Keratinocyte (primary cell): ENCODE data around the gene CX3CR1. TPM values are rescaled to one million over a fixed set of nuclear protein-coding genes. Genes with fewer than 3 reads are reported as not detected.

ENCODE experiments used
- DNase-seq: peaks from one replicate; pipeline ENCODE4 v3.0.0-alpha.2; 2011; ENCODE audit warnings: low read depth, missing footprints, low spot score
- FAIRE-seq: peaks from 2 replicates; lab custom pipeline; 2011; peaks lifted over from hg19 to GRCh38; lab: Jason Lieb, UNC
- H2AFZ ChIP-seq: 2 replicates; pipeline ENCODE4 v1.6.0; 2012; ENCODE audit warnings: low read length, control low read depth, inconsistent platforms; ENCODE audit not compliant: control insufficient read depth
- H3K27ac ChIP-seq: 2 replicates; pipeline ENCODE4 v1.5.1; 2011; ENCODE audit warnings: low read length; ENCODE audit not compliant: control insufficient read depth, insufficient read depth
- H3K27me3 ChIP-seq: 3 replicates; pipeline ENCODE4 v1.6.0; 2011; ENCODE audit warnings: low read length; ENCODE audit not compliant: control insufficient read depth, insufficient read depth; ENCODE audit errors: extremely low read depth
- H3K36me3 ChIP-seq, 2 experiments: 2 replicates in 1 of 2; 3 replicates in 1 of 2; pipeline ENCODE4 v1.5.1; 2011; ENCODE audit warnings: low read length in 2 of 2, mild to moderate bottlenecking in 1 of 2; ENCODE audit not compliant: control insufficient read depth in 2 of 2, insufficient read depth in 2 of 2; ENCODE audit errors: extremely low read depth in 1 of 2
- H3K4me1 ChIP-seq: 3 replicates; pipeline ENCODE4 v1.5.1; 2011; ENCODE audit warnings: low read length; ENCODE audit not compliant: control insufficient read depth, insufficient read depth; ENCODE audit errors: extremely low read depth
- H3K4me2 ChIP-seq: 3 replicates; pipeline ENCODE4 v1.6.0; 2011; ENCODE audit warnings: low read depth, low read length; ENCODE audit not compliant: control insufficient read depth, insufficient read depth; ENCODE audit errors: extremely low read depth
- H3K4me3 ChIP-seq, 3 experiments: fragments of 200-600 bp in 1 of 3; sonication (generic) in 1 of 3; 2 replicates in 2 of 3; 3 replicates in 1 of 3; pipeline ENCODE4 v1.5.1; 2011 to 2016; ENCODE audit warnings: low read length in 3 of 3, mild to moderate bottlenecking in 3 of 3, control low read depth in 2 of 3, inconsistent platforms in 1 of 3, low read depth in 1 of 3, mixed read lengths in 1 of 3, mixed run types in 1 of 3, moderate library complexity in 1 of 3; ENCODE audit not compliant: control insufficient read depth in 2 of 3, insufficient read depth in 2 of 3; ENCODE audit errors: extremely low read depth in 1 of 3
- H3K79me2 ChIP-seq: 2 replicates; pipeline ENCODE4 v1.6.0; 2012; ENCODE audit warnings: low read length; ENCODE audit not compliant: control insufficient read depth, insufficient read depth
- H3K9ac ChIP-seq: 3 replicates; pipeline ENCODE4 v1.6.0; 2011; ENCODE audit warnings: low read length; ENCODE audit not compliant: control insufficient read depth, insufficient read depth; ENCODE audit errors: extremely low read depth
- H3K9me1 ChIP-seq: 3 replicates; pipeline ENCODE4 v1.6.0; 2011; ENCODE audit warnings: low read length; ENCODE audit not compliant: control insufficient read depth, insufficient read depth; ENCODE audit errors: extremely low read depth
- H3K9me3 ChIP-seq: 2 replicates; pipeline ENCODE4 v1.5.1; 2012; ENCODE audit warnings: low read depth, low read length; ENCODE audit not compliant: control insufficient read depth
- H4K20me1 ChIP-seq: 3 replicates; pipeline ENCODE4 v1.6.0; 2011; ENCODE audit warnings: low read length; ENCODE audit not compliant: control insufficient read depth, insufficient read depth; ENCODE audit errors: extremely low read depth
- CTCF ChIP-seq, 3 experiments: IDR thresholded peaks in 1 of 3; conservative IDR thresholded peaks in 1 of 3; optimal IDR thresholded peaks in 1 of 3; 2 replicates in 2 of 3; 3 replicates in 1 of 3; pipeline versions ENCODE3 to v1.5.1; 2011; ENCODE audit warnings: low read length in 3 of 3, mild to moderate bottlenecking in 3 of 3, moderate library complexity in 2 of 3, control low read depth in 1 of 3, inconsistent platforms in 1 of 3; ENCODE audit not compliant: insufficient read depth in 2 of 3; ENCODE audit errors: extremely low read depth in 1 of 3
- EZH2 ChIP-seq: IDR thresholded peaks from one replicate; pipeline ENCODE4 v1.6.1; 2012; ENCODE audit warnings: inconsistent platforms, mild to moderate bottlenecking, low read length, moderate library complexity
- dilution Hi-C: fragments of 300-500 bp; cut with MboI; formaldehyde crosslinking; loops from one replicate; pipeline ENCODE4 v1.7.0; 2020; ENCODE audit warnings: low sequenced_read_pairs; ENCODE audit not compliant: extremely low pct_ligation_motif_present
- polyA plus RNA-seq, 5 experiments: library from polyadenylated mRNA; depleted of rRNA in 3 of 5; stranded (reverse) in 3 of 5; stranded (forward) in 1 of 5; unstranded in 1 of 5; fragments of >200 nt; gene quantifications; 1 replicate in 1 of 5; 2 replicates in 3 of 5; 3 replicates in 1 of 5; pipeline versions ENCODE4 v1.2.1 to v1.2.3, GENCODE V29; 2011 to 2012; ENCODE audit warnings: missing spikeins in 2 of 5, low read depth in 1 of 5, low replicate concordance in 1 of 5

The CX3CR1 gene
- polyA plus RNA-seq, 1 donor (not counting 4 experiments of a cell fraction or from before 2014, with no cell fraction given), result 0.05 TPM

DNA sequence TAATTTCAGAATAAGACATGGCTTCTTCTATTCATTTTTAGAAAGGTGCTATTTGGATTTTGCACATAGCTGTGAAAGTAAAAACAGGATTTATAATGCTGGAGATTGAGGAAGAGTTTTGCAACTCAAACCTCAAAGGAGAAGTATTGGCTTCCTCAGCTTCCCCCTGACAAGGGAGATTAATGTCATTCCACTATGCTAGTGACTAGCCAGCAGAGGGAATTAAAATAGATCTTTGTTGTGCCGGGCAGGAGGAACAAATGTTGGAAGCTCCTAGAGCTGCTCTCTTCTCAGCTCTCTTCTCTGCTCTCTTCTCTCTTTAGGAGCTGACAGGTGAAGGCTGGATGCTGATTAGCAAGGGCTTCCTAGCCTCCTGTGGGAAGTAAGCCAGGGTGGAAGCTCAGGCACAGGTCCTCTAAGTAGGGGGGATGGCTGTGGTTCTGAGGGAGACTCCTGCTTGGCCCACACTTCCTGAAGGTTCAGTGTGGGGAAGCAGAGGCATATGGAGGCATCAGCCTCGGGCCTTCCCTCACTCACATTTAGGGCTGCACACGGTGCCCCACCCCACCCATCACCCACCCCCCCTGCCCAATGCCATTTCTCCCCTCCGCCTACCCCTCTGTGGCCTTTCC, 29.6 kb downstream of the CX3CR1 start:
- H3K4me1 ChIP-seq, result peaks cover 4% of the 10 kb centered on the region
- H3K27ac ChIP-seq, result no peak overlapping the region
- dilution Hi-C loops, result no loop called here
- H3K9ac ChIP-seq, result no peak overlapping the region
- DNase-seq (no peak), FAIRE-seq (no peak)
- H2AFZ ChIP-seq, result no peak overlapping the region
- no peaks in the 10 kb centered on the region for H3K36me3 ChIP-seq
- no peaks in the 10 kb centered on the region for H3K9me3 ChIP-seq
- H4K20me1 ChIP-seq, result peaks cover 3% of the 10 kb centered on the region
- H3K4me3 ChIP-seq, result no peak overlapping the region
- TF ChIP-seq EZH2 (no peak), CTCF (optimal IDR thresholded peaks at IDR 0.05 in 1 of 3, IDR thresholded peaks at IDR 0.05 in 1 of 3, conservative IDR thresholded peaks at IDR 0.05 in 1 of 3; ENCODE audit: extremely low read depth in 1 of 3, insufficient read depth in 2 of 3, low read length in 3 of 3) (no peak)
- H3K79me2 ChIP-seq, result no peaks in the 10 kb centered on the region
- H3K27me3 ChIP-seq, result peaks cover 37% of the 10 kb centered on the region
- H3K9me1 ChIP-seq, result no peaks in the 10 kb centered on the region
- no peak overlapping the region for H3K4me2 ChIP-seq

GRCh38 chr3:39249453-39250115, 30.3 kb downstream of the CX3CR1 start:
- H3K4me3 ChIP-seq, result no peak overlapping the region
- no peak overlapping the region for H3K27ac ChIP-seq
- peak; percentile 73 for FAIRE-seq
- TF ChIP-seq CTCF (optimal IDR thresholded peaks at IDR 0.05 in 1 of 3, IDR thresholded peaks at IDR 0.05 in 1 of 3, conservative IDR thresholded peaks at IDR 0.05 in 1 of 3; ENCODE audit: extremely low read depth in 1 of 3, insufficient read depth in 2 of 3, low read length in 3 of 3) (no peak), EZH2 (no peak)
- dilution Hi-C loops, result no loop called here
- no peaks in the 10 kb centered on the region for H4K20me1 ChIP-seq
- H3K9ac ChIP-seq, result no peak overlapping the region
- no peak overlapping the region for H2AFZ ChIP-seq
- H3K9me1 ChIP-seq, result no peaks in the 10 kb centered on the region
- H3K27me3 ChIP-seq, result peaks cover 36% of the 10 kb centered on the region
- H3K36me3 ChIP-seq, result no peaks in the 10 kb centered on the region
- no peaks in the 10 kb centered on the region for H3K4me1 ChIP-seq
- no peak for DNase-seq
- no peaks in the 10 kb centered on the region for H3K9me3 ChIP-seq
- H3K79me2 ChIP-seq, result no peaks in the 10 kb centered on the region
- H3K4me2 ChIP-seq, result no peak overlapping the region
